Breast epithelium (tissue), 3 donors: Measurements from ENCODE around the gene URB2.

Source experiments
- CTCF ChIP-seq, 3 donors: fragments of 450-650 bp; IDR thresholded peaks; one replicate each; pipeline ENCODE4 v1.5.1; 2016 to 2017; ENCODE audit warnings: antibody characterized with exemption in 3 of 3, mild to moderate bottlenecking in 3 of 3, moderate library complexity in 3 of 3
- POLR2A ChIP-seq: fragments of 450-650 bp; IDR thresholded peaks from one replicate; pipeline ENCODE4 v1.6.1; 2016; ENCODE audit warnings: antibody characterized with exemption, mild to moderate bottlenecking, moderate library complexity
- POLR2AphosphoS5 ChIP-seq, 3 donors: sonication (generic); formaldehyde crosslinking; IDR thresholded peaks; one replicate each; pipeline ENCODE4 v1.6.1; 2017; ENCODE audit warnings: antibody characterized with exemption in 3 of 3

- no peak for TF ChIP-seq CTCF (IDR thresholded peaks at IDR 0.05)
- TF ChIP-seq POLR2AphosphoS5 (IDR thresholded peaks at IDR 0.05), result no peak
- no peak for TF ChIP-seq POLR2A
These were observed 25.5 kb downstream of the URB2 start for GRCh38 chr1:229651546-229651945.
